Gastrocnemius medialis (tissue), 4 donors: Measurements from ENCODE around the gene OTUD5.

Experiments used
- POLR2A ChIP-seq, 2 donors: fragments of 450-650 bp; IDR thresholded peaks; one replicate each; pipeline ENCODE4 v1.6.1; 2017; ENCODE audit warnings: antibody characterized with exemption in 2 of 2, mild to moderate bottlenecking in 2 of 2, moderate library complexity in 2 of 2
- TF ChIP-seq, protein P1 (sequence below), 5 experiments: fragments of 450-650 bp in 3 of 5; fragments of 200-600 bp in 2 of 5; sonication (generic) in 2 of 5; IDR thresholded peaks in 4 of 5; conservative IDR thresholded peaks in 1 of 5; 1 replicate in 4 of 5; 2 replicates in 1 of 5; pipeline ENCODE4 v1.5.1; 2016 to 2019; ENCODE audit warnings: antibody characterized with exemption in 5 of 5, mild to moderate bottlenecking in 3 of 5, moderate library complexity in 3 of 5

GRCh38 chrX:48896611-48897011 is 60.8 kb downstream of the OTUD5 start:
- TF ChIP-seq POLR2A (IDR thresholded peaks at IDR 0.05) = no peak
- TF ChIP-seq, protein P1, sequence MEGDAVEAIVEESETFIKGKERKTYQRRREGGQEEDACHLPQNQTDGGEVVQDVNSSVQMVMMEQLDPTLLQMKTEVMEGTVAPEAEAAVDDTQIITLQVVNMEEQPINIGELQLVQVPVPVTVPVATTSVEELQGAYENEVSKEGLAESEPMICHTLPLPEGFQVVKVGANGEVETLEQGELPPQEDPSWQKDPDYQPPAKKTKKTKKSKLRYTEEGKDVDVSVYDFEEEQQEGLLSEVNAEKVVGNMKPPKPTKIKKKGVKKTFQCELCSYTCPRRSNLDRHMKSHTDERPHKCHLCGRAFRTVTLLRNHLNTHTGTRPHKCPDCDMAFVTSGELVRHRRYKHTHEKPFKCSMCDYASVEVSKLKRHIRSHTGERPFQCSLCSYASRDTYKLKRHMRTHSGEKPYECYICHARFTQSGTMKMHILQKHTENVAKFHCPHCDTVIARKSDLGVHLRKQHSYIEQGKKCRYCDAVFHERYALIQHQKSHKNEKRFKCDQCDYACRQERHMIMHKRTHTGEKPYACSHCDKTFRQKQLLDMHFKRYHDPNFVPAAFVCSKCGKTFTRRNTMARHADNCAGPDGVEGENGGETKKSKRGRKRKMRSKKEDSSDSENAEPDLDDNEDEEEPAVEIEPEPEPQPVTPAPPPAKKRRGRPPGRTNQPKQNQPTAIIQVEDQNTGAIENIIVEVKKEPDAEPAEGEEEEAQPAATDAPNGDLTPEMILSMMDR (IDR thresholded peaks at IDR 0.05 in 4 of 5, conservative IDR thresholded peaks at IDR 0.05 in 1 of 5) = no peak
